Measurements from ENCODE around the gene SORCS2. TPM values are rescaled to one million over a fixed set of nuclear protein-coding genes. Genes with fewer than 3 reads are reported as not detected.

The SORCS2 gene
- total RNA-seq, 2 experiments from 2014 or later: 0.03 TPM; not detected in 1

GRCh38 chr4:7656244-7656800 lies 464.0 kb downstream of the SORCS2 start:
- Histone ChIP-seq H4K20me1 (ENCODE audit: insufficient read depth, low read length) (no peaks in the 10 kb centered on the region), H3K4me3 (ENCODE audit: low read depth, low read length, poor library complexity, severe bottlenecking) (no peak overlapping the region), H3K36me3 (ENCODE audit: insufficient read depth, low read length) (no peaks in the 10 kb centered on the region), H3K27ac (ENCODE audit: low read depth, low read length, poor library complexity, severe bottlenecking) (no peak overlapping the region), H3K9me3 (ENCODE audit: low read length) (no peaks in the 10 kb centered on the region), H3K4me1 (ENCODE audit: insufficient read depth, low read length, poor library complexity, severe bottlenecking) (peaks cover 2% of the 10 kb centered on the region), H3K4me2 (ENCODE audit: low read length) (no peak overlapping the region), H2AFZ (ENCODE audit: low read length) (no peak overlapping the region), H3K79me2 (ENCODE audit: insufficient read depth, low read depth, low read length) (no peaks in the 10 kb centered on the region), H3K9me2 (ENCODE audit: insufficient read depth, low read length) (no peaks in the 10 kb centered on the region)
- intact Hi-C loops (cut with micrococcal nuclease; ENCODE audit: unreplicated experiment): no loop called here
- ChIA-PET CTCF (ENCODE audit: unreplicated experiment) (no interaction called here), POLR2A (no interaction called here)
- no peak for TF ChIP-seq EZH2phosphoT487 (IDR thresholded peaks at IDR 0.05; ENCODE audit: borderline replicate concordance, low read depth, low read length)
- TF ChIP-seq, protein P1, sequence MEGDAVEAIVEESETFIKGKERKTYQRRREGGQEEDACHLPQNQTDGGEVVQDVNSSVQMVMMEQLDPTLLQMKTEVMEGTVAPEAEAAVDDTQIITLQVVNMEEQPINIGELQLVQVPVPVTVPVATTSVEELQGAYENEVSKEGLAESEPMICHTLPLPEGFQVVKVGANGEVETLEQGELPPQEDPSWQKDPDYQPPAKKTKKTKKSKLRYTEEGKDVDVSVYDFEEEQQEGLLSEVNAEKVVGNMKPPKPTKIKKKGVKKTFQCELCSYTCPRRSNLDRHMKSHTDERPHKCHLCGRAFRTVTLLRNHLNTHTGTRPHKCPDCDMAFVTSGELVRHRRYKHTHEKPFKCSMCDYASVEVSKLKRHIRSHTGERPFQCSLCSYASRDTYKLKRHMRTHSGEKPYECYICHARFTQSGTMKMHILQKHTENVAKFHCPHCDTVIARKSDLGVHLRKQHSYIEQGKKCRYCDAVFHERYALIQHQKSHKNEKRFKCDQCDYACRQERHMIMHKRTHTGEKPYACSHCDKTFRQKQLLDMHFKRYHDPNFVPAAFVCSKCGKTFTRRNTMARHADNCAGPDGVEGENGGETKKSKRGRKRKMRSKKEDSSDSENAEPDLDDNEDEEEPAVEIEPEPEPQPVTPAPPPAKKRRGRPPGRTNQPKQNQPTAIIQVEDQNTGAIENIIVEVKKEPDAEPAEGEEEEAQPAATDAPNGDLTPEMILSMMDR (conservative IDR thresholded peaks at IDR 0.05; ENCODE audit: low read length): no peak
- no TSS peak for BruUV-seq (replicated peaks)
- DNase-seq (ENCODE audit: low spot score): no peak

DNA sequence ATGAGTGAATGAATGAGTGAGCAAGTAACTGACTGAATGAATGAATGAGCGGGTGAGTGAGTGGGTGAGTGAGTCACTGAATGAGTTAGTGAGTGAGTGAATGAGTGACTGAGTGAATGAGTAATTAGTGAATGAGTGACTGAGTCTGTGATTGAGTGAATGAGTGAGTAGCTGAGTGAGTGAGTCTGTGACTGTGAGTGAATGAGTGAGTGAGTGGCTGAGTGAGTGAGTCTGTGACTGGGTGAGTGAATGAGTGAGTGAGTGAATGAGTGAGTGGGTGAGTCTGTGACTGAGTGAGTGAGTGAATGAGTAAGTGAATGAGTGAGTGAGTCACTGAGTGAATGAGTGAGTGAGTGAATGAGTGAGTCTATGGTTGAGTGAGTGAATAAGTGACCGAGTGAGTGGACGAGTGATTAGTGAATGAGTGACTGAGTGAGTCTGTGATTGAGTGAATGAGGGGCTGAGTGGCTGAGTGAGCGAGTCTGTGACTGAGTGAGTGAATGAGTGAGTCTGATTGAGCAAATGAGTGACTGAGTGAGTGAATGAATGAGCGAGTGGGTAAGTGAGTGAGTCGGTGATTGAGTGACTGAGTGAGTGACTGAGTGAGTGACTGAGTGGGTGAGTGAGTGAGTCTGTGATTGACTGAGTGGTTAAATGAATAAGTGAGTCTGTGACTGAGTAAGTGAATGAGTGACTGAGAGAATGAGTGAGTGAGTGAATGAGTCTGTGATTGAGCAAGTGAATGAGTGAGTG lies 465.4 kb downstream of the SORCS2 start:
- Histone ChIP-seq H3K4me2 (ENCODE audit: low read length) (no peak overlapping the region), H3K9me2 (ENCODE audit: insufficient read depth, low read length) (no peaks in the 10 kb centered on the region), H4K20me1 (ENCODE audit: insufficient read depth, low read length) (no peaks in the 10 kb centered on the region), H3K9me3 (ENCODE audit: low read length) (no peaks in the 10 kb centered on the region), H3K36me3 (ENCODE audit: insufficient read depth, low read length) (no peaks in the 10 kb centered on the region), H3K4me1 (ENCODE audit: insufficient read depth, low read length, poor library complexity, severe bottlenecking) (no peaks in the 10 kb centered on the region), H2AFZ (ENCODE audit: low read length) (no peak overlapping the region), H3K27ac (ENCODE audit: low read depth, low read length, poor library complexity, severe bottlenecking) (no peak overlapping the region), H3K4me3 (ENCODE audit: low read depth, low read length, poor library complexity, severe bottlenecking) (no peak overlapping the region), H3K79me2 (ENCODE audit: insufficient read depth, low read depth, low read length) (no peaks in the 10 kb centered on the region)
- DNase-seq (ENCODE audit: low spot score): no peak
- CTCF ChIA-PET (ENCODE audit: unreplicated experiment): interaction anchor here (1.0 kb wide), 1 partner anchor 12 kb away, joined by 5 read pairs; no protein-coding TSS in a partner anchor
- POLR2A ChIA-PET: interaction anchor here (0.6 kb wide), 2 partner anchors 43 to 73 kb away, joined by 3 read pairs; no protein-coding TSS in a partner anchor
- TF ChIP-seq, protein P1 (conservative IDR thresholded peaks at IDR 0.05; ENCODE audit: low read length): no peak
- TF ChIP-seq EZH2phosphoT487 (IDR thresholded peaks at IDR 0.05; ENCODE audit: borderline replicate concordance, low read depth, low read length): no peak
- intact Hi-C loops (cut with micrococcal nuclease; ENCODE audit: unreplicated experiment): no loop called here
- no TSS peak for BruUV-seq (replicated peaks)

Measured in OCI-LY7 (cell line).